Measurements from ENCODE around the gene IFT57.
"Not testable (repeated sequence)": the region's sequence is repeated elsewhere in the genome, so short reads cannot be mapped to it uniquely, and the experiment has no call there.

IFT57 gene, protein sequence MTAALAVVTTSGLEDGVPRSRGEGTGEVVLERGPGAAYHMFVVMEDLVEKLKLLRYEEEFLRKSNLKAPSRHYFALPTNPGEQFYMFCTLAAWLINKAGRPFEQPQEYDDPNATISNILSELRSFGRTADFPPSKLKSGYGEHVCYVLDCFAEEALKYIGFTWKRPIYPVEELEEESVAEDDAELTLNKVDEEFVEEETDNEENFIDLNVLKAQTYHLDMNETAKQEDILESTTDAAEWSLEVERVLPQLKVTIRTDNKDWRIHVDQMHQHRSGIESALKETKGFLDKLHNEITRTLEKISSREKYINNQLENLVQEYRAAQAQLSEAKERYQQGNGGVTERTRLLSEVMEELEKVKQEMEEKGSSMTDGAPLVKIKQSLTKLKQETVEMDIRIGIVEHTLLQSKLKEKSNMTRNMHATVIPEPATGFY

DNA sequence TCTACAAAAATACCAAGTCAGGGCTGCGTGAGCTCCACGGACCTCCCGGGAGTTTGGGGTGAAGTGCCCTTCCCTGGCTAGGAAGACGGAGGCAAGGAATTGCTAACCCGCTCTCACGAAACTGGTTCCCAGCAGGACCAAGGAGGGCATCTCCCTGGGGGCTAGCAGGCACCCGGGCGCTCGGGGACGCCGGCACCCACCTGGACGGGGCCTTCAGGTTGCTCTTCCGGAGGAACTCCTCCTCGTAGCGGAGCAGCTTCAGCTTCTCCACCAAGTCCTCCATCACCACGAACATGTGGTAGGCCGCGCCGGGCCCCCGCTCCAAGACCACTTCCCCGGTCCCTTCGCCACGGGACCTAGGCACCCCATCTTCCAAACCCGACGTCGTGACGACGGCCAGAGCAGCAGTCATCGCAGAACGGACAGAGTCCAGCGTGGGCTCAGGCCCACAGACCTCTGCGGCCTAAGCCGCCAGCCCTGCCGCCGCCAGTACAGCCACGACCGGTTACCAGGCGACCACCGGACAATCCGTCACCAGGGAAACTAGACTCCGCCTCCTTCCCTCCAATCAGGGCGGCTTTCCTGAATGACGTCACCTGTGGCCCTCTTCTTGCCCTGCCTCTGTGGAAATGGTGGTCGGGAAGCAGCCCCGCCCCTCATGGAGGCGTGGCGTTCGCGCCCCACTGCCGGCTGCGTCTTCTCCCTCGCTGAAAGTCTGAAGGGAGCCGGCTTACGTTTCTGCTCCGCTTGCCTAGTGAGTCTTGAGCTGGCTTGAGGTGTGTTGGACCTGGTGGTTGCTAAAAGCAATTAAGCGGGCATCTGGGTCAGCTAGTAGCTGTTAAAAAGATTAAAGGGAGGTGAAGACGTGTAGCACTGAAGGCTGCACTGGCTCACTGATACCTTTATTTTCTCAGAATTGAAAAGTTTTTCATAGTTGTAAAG, at the start of gene IFT57:
Gene IFT57 (minus strand): TSS at position 514 of the 942 bp plus-strand sequence. CDS start 102 bp downstream, at position 412.
- Mint-ChIP-seq H3K27ac (peak within 1 kb of the TSS; percentile 100), H3K4me1 (peaks cover 40% of the 10 kb centered on the region), H3K9me3 (no peaks in the 10 kb centered on the region), H3K36me3 (peaks cover 10% of the 10 kb centered on the region), H3K4me3 (peak within 1 kb of the TSS; percentile 100)
- DNase-seq (ENCODE audit: low spot score in 2 of 2): peak; percentile 84 to 97
- ATAC-seq: peak; percentile 95

DNA sequence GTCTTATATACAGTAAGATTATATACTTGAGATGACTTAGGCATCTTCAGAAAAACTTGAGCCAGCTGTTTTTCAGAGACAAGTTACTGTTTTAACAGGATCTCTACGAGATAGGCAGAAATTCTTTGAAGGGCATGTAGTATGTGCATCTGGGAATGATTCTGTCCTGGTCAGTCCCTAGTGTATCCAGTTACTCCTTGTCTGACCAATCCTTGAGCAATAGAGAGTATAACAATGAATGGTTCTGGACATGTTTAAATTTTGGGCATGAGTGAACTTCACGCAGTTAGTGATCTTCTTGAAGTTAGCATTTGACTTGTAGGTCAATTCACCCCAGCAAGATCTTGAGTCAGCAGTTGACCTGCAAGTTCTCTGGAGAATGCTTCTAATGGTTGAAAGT, 49.4 kb upstream of the IFT57 start:
- H3K27ac Mint-ChIP-seq: no peak overlapping the region
- no peaks in the 10 kb centered on the region for H3K36me3 Mint-ChIP-seq
- no peak overlapping the region for H3K4me3 Mint-ChIP-seq
- DNase-seq (ENCODE audit: low spot score in 2 of 2) (no peak), ATAC-seq (no peak)
- peaks cover 5% of the 10 kb centered on the region for H3K9me3 Mint-ChIP-seq
- no peaks in the 10 kb centered on the region for H3K4me1 Mint-ChIP-seq

DNA sequence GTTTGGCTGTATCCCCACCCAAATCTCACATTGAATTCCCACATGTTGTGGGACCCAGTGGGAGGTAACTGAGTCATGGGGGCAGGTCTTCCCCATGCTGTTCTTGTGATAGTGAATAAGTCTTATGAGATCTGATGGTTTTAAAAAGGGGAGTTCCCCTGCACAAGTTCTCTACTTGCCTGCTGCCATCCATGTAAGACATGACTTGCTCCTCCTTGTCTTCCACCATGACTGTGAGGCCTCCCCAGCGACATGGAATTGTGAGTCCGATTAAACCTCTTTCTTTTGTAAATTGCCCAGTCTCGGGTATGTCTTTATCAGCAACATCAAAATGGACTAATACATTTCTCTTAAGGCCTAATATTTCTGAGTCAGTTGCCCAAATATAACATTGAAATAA, 46.0 kb upstream of the IFT57 start:
- H3K36me3 Mint-ChIP-seq; H3K9me3 Mint-ChIP-seq; H3K27ac Mint-ChIP-seq; ATAC-seq; DNase-seq (ENCODE audit: low spot score in 2 of 2); H3K4me1 Mint-ChIP-seq; H3K4me3 Mint-ChIP-seq: not testable (repeated sequence)

DNA sequence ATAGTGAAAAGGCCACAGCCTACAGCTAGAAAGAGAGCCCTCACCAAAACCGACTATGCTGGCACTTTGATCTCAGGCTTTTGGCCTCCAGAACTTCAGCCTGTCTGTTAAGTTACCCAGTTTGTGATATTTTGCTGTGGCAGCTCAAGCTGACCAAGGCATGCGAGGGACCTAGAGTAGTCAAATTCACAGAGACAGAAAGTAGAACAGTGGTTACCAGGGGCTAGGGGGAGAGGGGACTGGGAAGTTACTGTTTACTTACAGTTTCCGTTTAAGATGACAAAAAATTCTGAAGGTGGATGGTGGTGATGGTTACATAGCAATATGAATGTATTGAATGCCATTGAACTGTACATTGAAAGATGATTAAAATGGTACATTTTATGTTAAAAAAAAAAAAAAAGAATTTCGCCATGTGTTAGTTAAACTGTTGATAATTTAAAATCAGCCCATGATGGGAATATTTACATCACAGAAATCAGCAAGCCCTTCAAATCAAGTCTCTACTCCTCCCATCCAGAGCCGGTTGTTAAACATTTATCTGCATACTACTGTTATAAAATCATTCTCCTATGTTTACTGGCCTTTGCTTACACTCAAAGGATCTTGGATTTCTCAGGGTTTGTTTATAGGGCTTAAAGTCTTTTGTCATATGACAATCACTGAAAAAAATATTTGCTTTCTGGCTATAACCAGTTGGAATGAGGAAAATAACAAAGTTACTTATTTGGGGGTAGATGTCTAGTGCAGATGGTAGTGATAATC, 42.5 kb upstream of the IFT57 start:
- H3K36me3 Mint-ChIP-seq; DNase-seq (ENCODE audit: low spot score in 2 of 2); H3K9me3 Mint-ChIP-seq; H3K27ac Mint-ChIP-seq; H3K4me3 Mint-ChIP-seq; H3K4me1 Mint-ChIP-seq: not testable (repeated sequence)
- ATAC-seq: peak; percentile 74

DNA sequence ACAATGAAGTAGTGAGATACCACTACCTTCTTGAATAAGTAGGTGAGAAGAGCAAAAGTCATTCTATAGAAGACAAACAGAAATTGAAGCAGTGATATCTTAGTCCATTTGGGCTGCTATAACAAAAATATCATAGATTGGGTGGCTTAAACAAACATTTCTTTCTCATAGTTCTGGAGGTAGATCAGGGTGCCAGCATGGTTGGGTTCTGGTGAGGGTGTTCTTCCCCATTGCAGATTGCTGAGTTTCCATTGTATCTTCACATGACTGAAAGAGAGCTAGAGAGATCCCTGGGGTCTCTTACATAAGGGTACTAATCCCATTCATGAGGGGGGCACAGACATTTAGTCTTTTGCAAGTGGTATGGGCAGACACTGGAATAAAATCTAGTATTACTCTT, 32.9 kb upstream of the IFT57 start:
- ATAC-seq (no peak), DNase-seq (ENCODE audit: low spot score in 2 of 2) (no peak)
- Mint-ChIP-seq H3K9me3 (no peaks in the 10 kb centered on the region), H3K4me1 (no peaks in the 10 kb centered on the region), H3K27ac (no peak overlapping the region), H3K4me3 (no peak overlapping the region), H3K36me3 (no peaks in the 10 kb centered on the region)

DNA sequence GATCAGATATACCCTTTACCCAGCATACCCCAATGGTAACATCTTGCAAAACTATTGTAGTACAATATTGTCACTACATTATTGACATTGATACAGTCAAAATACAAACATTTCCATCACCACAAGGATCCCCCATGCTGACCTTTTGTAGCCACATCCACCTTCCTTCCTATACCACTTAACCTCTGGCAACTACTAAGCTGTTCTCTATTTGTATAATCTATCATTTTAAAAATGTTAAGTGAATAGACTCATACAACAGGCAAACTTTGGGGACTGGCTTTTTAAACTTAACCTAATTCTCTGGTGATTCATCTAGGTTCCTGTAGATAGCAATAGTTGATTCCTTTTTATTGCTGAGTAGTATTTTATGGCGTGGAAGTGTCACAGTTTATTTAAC, 29.6 kb upstream of the IFT57 start:
- ATAC-seq: peak; percentile 74
- Mint-ChIP-seq H3K4me1 (no peaks in the 10 kb centered on the region), H3K9me3 (no peaks in the 10 kb centered on the region), H3K36me3 (no peaks in the 10 kb centered on the region), H3K4me3 (no peak overlapping the region), H3K27ac (no peak overlapping the region)
- no peak for DNase-seq (ENCODE audit: low spot score in 2 of 2)

DNA sequence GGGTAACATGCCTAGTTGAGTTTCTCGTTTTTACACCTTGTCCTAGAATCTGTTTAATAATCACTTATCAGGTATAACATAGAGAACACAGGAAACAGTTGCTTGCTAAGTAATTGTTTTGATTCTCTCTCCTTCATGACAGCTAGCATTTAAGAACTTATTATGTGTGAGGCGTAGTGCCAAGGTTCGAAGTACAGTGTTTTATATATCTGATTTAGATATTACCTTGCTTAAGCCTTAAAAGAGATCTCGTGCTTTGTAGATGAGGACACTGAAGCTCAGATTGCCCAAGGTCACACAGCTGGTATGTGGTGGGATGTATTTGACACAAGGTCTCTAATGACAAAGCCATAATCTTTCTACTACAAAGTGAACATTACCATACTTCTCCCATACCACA, 29.0 kb upstream of the IFT57 start:
- no peak overlapping the region for H3K27ac Mint-ChIP-seq
- ATAC-seq (no peak), DNase-seq (ENCODE audit: low spot score in 2 of 2) (no peak)
- H3K36me3 Mint-ChIP-seq: no peaks in the 10 kb centered on the region
- H3K4me3 Mint-ChIP-seq: no peak overlapping the region
- no peaks in the 10 kb centered on the region for H3K4me1 Mint-ChIP-seq
- H3K9me3 Mint-ChIP-seq: no peaks in the 10 kb centered on the region

DNA sequence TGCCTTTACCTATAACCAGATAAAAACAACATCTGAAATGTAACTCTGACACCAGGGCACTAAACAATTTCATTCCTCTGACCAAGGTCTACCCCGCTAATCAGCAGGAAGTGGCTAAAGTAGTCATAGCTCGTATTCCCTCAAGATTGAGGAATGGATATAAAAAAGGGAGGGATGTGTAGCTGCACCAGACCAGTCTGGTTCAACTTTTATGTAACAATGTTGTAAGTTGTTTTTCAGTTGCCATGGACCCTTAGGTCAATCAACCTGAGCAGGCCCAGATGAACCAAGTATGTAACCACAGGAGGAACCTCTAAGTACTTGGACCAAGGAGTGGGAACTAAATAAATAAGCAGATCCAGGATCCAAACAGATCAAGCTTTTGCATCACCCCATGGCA, 28.4 kb upstream of the IFT57 start:
- no peak for DNase-seq (ENCODE audit: low spot score in 2 of 2)
- Mint-ChIP-seq H3K36me3 (no peaks in the 10 kb centered on the region), H3K9me3 (no peaks in the 10 kb centered on the region), H3K4me3 (no peak overlapping the region), H3K4me1 (no peaks in the 10 kb centered on the region), H3K27ac (no peak overlapping the region)
- no peak for ATAC-seq

DNA sequence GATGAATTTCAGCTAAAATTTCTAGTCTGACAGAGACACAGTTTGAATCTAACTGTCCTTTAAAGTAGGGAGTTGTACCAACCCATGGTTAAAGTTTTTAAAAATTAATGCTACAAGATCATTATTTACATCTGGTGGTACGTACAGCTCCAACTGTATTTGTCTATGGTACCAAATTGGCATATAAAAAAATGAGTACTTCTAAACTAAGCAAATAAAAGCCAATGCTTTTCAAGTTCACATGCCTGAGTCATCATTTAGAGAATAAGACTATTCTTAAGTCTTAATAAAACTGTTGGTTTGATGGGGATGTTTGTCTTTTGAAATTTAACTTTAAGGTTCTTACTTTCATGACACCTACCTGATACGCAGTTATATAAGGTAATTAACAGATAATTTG, 21.0 kb upstream of the IFT57 start:
- ATAC-seq (no peak), DNase-seq (ENCODE audit: low spot score in 2 of 2) (no peak)
- Mint-ChIP-seq H3K36me3 (no peaks in the 10 kb centered on the region), H3K4me1 (no peaks in the 10 kb centered on the region), H3K9me3 (no peaks in the 10 kb centered on the region), H3K4me3 (no peak overlapping the region), H3K27ac (no peak overlapping the region)

DNA sequence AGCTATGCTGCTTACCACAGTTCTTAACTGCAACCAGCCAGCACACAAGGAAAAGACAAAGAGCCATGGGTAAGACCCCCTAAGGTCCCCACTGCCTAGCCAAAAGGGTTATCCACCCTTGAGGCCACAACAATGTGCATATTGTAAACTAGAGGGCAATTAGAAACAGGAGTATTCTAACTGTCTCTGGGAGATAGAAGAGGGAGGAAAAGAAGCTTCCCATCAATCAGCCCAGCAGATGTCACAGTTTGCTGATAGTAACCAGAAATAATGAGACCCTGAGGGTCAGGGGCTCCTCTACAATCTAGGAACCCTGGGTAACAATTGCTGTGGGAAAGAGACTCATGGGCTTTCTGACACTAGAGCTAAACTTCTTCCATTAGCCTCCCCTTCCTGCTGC, 20.6 kb upstream of the IFT57 start:
- no peaks in the 10 kb centered on the region for H3K36me3 Mint-ChIP-seq
- no peaks in the 10 kb centered on the region for H3K9me3 Mint-ChIP-seq
- ATAC-seq: no peak
- H3K4me1 Mint-ChIP-seq: no peaks in the 10 kb centered on the region
- no peak overlapping the region for H3K4me3 Mint-ChIP-seq
- no peak for DNase-seq (ENCODE audit: low spot score in 2 of 2)
- no peak overlapping the region for H3K27ac Mint-ChIP-seq

DNA sequence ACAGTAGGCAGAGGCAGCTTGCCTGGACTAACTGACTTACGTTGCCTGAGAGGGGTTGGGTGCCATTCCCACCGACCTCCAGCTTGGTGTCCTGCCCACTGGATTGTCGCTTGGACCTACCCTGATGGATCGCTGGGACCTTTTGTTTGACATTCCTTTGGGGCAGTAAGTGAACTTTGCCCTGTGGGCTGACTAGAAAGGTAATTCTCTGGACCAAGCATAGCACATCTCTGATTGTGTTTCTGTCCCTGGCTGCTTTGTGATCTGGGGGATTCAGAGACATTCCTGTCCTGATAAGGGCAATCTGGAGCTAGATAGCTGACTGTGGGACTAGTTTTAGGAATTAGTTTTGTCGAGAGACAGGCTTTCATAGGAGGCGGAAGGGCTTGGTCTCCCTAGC, 19.5 kb upstream of the IFT57 start:
- Mint-ChIP-seq H3K4me1 (no peaks in the 10 kb centered on the region), H3K9me3 (no peaks in the 10 kb centered on the region), H3K36me3 (no peaks in the 10 kb centered on the region), H3K27ac (no peak overlapping the region), H3K4me3 (no peak overlapping the region)
- ATAC-seq (no peak), DNase-seq (ENCODE audit: low spot score in 2 of 2) (no peak)

DNA sequence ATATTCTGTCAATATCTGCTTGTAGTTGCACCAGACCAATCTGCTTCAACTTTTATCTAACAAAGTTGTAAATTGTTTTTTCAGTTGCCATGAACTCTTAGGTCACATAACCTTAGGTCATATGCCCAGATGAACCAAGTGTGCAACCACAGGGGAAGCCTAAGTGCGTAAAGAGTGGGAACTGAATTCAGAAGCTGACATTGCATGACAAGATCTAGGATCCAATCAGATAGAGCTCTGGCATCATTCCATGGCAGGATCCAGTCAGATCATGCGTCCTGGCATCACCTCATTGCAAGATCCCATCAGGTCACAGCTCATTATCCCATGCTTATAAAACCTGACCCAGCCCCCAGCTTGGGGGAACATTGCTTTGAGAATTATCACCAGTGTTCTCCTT, 18.9 kb upstream of the IFT57 start:
- no peaks in the 10 kb centered on the region for H3K36me3 Mint-ChIP-seq
- H3K4me1 Mint-ChIP-seq: no peaks in the 10 kb centered on the region
- no peak overlapping the region for H3K4me3 Mint-ChIP-seq
- DNase-seq (ENCODE audit: low spot score in 2 of 2): no peak
- ATAC-seq: no peak
- H3K9me3 Mint-ChIP-seq: no peaks in the 10 kb centered on the region
- no peak overlapping the region for H3K27ac Mint-ChIP-seq

DNA sequence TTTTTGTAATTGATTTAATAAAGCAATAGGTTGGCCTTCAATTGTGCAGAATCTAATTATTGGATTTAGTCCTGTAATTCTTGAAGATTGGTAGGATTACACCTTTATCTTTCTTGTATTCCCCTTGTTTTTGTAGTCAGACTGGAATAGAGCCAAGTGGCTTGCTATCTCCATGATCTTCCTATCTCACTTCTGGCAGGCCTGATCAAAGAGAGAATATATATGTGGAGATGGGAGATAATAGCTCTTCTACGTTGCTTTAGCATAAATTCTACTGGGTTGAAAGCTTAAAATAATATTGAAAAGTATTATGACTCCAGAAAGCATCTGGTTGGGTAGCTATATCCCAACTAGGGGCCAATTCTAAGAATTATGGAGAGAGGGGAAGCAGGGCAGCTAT, 16.9 kb upstream of the IFT57 start:
- Mint-ChIP-seq H3K27ac (no peak overlapping the region), H3K4me3 (no peak overlapping the region), H3K36me3 (no peaks in the 10 kb centered on the region), H3K9me3 (peaks cover 3% of the 10 kb centered on the region), H3K4me1 (no peaks in the 10 kb centered on the region)
- no peak for ATAC-seq
- no peak for DNase-seq (ENCODE audit: low spot score in 2 of 2)

DNA sequence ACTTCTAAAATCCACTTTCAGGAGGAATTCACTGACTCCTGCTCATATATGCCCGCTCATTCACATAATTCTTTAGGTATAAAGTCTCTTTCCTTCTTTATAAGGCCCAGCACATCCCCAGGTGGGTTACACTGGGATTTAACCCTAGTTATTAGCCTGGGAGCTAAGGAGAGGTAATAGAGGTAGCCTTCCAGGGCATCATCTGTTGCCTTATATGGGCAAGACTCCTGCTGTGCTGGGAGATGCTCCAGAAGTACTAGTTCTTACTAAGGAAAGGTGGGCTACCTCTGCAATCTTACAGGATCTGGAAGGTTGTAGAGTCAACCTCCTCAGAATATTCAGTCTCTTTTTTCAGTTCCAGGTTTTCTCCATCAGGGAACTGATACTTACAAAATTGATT, 13.1 kb upstream of the IFT57 start:
- Mint-ChIP-seq H3K36me3 (no peaks in the 10 kb centered on the region), H3K9me3 (peaks cover 3% of the 10 kb centered on the region), H3K4me1 (no peaks in the 10 kb centered on the region), H3K4me3 (no peak overlapping the region), H3K27ac (no peak overlapping the region)
- DNase-seq (ENCODE audit: low spot score in 2 of 2) (no peak), ATAC-seq (no peak)

DNA sequence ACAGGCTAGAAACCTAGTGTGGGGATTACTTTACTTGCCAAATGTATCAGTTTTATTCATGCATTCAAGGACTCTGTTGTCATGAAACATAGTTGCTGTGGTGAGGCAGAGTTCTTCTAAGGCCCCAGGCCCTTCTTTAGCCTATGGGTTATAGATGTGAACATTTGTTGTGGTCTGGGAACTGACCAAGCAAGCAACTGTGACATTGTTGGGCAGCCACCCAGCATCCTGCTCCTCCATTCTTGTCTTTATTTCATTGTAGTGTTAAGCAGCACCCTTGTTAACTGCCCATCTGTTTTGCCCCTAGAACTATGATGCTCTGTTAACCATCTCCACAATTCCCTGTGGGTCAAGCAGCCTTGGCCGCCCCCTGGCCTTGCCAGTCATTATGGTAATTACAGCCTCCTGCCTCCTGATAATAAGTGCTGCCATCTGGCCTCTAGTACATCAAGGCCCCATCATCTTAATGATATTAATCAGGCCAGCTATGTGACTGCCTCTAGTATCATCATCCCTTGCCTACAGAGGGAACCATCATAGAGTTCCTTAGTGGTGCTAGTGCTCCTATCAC, 12.2 kb upstream of the IFT57 start:
- Mint-ChIP-seq H3K4me3 (no peak overlapping the region), H3K4me1 (no peaks in the 10 kb centered on the region), H3K36me3 (no peaks in the 10 kb centered on the region), H3K9me3 (peaks cover 3% of the 10 kb centered on the region), H3K27ac (no peak overlapping the region)
- no peak for ATAC-seq
- no peak for DNase-seq (ENCODE audit: low spot score in 2 of 2)

Data from stimulated activated effector memory CD8-positive, alpha-beta T cell treated with anti-CD3 and anti-CD28 coated beads, Interleukin-12 subunit alpha, Interleukin-12 subunit beta, amount 100 ng/mL, for 72 hours (primary cell).